ENCODE measurements around the gene NDUFV3. TPM values are rescaled to one million over a fixed set of nuclear protein-coding genes. Genes with fewer than 3 reads are reported as not detected.
"Not testable (repeated sequence)": the region's sequence is repeated elsewhere in the genome, so short reads cannot be mapped to it uniquely, and the experiment has no call there.

NDUFV3 gene
- total RNA-seq = 14.6 and 28.8 TPM in 2 replicates

DNA sequence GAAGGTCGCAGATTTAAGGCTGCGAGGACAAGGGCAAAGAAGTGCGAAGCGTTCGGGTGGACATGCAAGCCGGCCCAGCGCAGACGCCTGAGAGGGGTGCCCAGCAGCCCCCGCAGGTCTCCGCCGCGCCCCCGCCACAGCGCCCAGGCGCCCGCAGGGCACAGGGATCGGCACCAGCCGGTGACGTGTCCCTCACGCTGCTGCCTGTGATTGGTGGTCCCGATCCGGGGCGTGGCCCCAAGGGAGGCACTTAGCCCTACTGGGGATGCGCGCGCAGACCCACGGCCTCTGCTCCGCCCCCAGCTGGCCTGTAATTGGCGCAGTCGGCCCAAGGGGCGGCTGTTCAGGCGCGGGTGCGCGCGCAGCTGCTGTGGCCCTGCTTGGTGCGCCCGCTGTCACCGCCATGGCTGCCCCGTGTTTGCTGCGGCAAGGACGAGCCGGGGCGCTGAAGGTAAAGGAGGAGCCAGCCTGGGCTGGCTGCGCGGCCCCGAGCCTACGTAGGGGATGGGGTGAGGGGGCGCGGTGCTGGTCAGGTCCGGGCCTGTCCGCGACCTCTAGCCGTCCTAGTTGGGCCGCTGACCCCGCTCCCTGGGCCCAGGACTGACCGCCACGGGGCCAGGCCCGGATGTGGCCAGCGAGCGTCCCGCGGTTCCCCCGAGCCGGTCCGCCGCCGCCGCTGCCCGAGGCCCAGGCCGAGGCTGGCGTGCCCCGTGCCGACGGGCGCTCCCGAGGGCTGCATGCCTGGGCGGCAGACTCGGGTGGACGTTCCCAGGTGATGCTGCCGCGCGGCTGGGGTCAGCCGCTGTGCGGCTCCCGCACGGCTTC, at the start of gene NDUFV3:
Gene NDUFV3, plus strand, starts transcription at position 379 of the 825 bp plus-strand sequence. Its CDS starts 25 bp downstream, at position 404.
- peak; percentile 99 for DNase-seq (ENCODE audit: low read depth in 2 of 2)

DNA sequence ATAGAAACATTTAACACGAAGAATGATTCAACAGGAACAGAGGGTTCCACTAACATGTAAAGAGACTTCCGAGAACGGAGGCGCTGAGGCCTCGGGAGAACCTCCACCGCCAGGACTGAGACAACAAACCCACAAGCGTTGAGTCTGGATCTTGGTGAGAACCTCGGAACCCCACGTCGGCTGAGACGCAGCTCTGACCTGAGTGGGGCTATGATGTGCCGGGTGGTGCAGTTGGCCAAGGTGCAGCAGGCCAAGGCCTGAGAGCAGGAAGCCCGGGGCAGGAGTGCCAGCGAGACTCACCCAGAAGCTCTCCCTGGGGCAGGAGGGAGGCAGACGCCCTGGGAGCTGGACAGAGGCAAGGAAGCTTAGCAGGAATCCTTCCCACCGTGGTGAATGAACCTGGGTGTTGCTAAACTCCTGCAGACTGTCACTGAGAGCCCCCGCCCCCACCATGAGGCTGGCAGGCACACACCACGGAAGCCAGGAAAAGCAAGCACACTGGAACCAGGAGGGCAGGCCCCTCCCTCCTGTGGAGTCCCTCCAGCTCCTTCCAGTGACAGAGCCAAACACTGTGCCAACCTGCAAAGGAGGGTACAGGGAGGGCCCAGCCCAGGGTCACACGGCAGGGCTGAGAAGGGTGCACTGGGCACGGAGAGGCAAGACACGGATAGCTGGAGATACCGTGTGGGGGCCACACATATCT, 48.5 kb upstream of the NDUFV3 start:
- no peak for DNase-seq (ENCODE audit: low read depth in 2 of 2)

DNA sequence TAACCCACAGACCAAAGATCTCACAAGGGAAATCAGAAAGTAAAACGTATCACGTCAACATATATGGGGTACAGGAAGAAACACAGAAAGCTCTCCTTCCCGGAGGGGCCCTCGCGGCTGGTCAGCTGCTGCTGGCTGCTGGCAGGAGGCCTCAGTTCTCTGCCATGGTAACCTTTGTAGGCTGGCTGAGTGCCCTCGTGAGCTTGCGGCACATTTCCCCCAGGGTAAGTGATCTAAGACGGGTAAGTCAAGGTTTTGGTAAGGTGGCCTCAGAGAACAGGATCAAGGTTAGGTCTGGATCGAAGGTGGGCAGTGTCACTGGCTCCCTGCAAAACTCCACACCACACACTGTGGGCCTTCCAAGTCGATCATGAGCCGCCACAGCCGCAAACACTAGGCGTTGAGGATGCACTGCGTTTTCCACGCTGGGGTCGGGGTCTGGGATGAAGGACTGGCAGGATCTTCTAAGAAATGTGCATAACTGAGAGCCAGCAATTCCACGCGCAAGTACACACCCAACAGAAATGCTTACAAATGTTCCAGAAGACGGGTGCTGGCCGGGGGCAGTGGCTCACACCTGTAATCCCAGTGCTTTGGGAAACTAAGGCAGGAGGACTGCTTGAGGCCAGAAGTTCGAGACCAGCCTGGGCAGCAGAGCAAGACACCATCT, 47.7 kb upstream of the NDUFV3 start:
- DNase-seq (ENCODE audit: low read depth in 2 of 2) = peak; percentile 39 to 57

DNA sequence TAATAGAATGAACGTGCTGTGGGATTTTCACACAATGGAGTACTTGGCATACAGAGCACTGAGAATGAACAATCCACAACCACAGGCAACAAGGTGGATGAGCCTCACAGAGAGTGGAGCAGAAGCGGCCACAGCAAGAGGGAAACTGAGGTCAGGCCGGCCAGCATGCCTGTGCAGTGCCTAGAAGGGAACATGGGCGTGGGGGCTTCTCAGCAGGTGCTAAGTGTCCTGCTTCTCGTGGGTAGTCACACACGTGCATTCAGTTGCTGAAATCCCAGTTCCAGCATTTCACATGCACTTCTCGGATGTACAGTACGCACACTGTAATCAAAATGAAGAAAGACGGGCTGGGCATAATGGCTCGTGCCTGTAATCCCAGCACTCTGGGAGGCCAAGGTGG, 46.9 kb upstream of the NDUFV3 start:
- DNase-seq (ENCODE audit: low read depth in 2 of 2) = no peak

DNA sequence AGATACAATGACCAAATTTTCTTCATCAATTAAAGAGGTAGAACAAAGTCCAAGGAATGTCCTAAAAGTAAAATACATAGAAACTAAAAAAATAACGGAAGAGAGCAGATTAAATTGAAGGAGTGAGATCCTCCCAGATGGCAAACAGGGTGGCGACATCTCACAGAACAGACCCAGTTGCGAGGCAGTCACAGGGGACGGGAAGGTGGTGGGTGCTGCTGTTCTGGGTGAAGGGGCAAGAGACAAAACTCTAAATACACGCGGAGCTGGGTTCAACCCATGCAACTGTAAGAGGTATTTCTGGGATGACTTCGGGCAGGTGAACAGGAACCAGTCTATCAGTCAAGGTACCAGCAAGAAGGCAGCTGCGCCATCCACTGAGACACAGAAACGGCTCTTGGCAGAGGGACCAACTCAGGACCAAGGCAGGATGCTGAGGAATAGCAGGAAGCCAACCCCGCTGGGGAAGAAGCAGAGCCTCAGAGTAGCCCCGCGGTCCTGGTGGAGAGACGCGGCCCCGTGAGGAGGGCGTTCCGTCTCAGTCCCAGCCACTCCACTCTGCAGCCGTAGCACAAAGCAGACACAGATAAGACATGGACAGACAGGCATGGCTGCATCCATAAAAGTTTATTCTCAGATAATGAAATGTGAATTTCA, 45.9 kb upstream of the NDUFV3 start:
- no peak for DNase-seq (ENCODE audit: low read depth in 2 of 2)

DNA sequence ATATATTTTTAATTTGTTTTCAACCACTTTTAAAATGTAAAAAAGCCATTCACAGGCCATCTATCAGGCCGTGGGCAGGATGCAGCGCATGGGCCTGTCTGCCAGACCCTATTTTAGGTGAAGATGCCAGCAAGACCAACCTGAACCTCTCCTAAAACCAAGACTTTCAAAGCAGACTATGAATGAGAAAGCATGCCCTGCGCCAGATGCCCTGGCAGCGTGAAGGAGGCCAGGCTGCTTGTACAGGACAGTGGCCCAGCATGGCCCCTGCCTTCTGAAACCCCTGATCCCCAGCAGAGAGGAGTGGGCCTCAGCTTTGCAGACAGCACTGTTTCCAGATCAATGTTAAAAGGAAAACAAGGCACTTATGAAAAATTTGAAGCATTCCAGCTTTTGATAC, 45.4 kb upstream of the NDUFV3 start:
- DNase-seq (ENCODE audit: low read depth in 2 of 2) = no peak

DNA sequence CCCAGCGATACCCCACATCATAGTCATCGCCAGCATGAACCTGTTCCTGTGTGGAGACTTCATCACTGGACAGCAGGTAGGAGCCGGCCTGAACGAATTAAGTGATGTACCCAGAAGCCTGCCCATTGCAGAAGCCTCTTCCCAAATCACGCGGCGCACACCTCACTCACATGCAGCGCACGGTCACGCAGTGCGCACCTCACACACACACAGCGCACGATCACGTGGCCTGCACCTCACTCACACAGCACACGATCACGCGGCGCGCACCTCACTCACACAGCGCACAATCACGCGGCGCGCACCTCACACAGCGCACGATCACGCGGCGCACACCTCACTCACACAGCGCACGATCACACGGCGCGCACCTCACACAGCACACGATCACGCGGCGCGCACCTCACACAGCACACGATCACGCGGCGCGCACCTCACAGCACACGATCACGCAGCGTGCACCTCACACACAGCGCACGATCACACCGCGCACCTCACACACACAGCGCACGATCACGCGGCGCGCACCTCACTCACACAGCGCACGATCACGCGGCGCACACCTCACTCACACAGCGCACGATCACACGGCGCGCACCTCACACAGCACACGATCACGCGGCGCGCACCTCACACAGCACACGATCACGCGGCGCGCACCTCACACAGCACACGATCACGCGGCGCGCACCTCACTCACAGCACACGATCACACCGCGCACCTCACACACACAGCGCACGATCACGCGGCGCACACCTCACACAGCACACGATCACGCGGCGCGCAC, 44.8 kb upstream of the NDUFV3 start:
- not testable (repeated sequence) for DNase-seq (ENCODE audit: low read depth in 2 of 2)

DNA sequence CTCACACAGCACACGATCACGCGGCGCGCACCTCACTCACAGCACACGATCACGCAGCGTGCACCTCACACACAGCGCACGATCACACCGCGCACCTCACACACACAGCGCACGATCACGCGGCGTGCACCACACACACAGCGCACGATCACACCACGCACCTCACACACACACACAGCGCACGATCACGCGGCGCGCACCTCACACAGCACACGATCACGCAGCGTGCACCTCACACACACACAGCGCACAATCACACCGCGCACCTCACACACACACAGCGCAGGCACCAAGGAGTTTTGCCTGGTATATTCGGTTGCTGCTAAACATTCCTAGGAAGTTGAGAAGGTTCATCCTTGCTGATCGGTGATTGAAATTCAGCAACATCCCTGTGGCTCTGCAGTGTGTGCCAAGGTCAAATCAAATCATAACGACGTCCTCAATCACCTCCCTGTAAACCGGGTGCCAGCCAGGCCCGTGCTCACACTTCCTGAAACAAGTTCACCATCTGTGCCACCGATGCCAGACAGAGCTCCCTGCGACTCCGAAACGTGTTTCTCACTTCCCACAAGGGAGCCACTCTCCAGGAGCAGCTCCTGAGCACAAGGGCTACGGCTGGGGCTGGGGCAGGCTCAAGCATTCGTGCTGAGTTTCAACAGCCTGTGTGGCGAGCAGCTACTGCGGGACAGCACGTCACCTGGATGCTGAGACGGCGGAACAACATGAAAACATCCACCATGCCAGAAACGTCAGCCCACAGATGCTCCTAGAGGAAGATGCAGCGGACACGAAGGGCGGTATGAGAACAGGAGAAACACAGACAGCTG, 44.0 kb upstream of the NDUFV3 start:
- no peak for DNase-seq (ENCODE audit: low read depth in 2 of 2)

DNA sequence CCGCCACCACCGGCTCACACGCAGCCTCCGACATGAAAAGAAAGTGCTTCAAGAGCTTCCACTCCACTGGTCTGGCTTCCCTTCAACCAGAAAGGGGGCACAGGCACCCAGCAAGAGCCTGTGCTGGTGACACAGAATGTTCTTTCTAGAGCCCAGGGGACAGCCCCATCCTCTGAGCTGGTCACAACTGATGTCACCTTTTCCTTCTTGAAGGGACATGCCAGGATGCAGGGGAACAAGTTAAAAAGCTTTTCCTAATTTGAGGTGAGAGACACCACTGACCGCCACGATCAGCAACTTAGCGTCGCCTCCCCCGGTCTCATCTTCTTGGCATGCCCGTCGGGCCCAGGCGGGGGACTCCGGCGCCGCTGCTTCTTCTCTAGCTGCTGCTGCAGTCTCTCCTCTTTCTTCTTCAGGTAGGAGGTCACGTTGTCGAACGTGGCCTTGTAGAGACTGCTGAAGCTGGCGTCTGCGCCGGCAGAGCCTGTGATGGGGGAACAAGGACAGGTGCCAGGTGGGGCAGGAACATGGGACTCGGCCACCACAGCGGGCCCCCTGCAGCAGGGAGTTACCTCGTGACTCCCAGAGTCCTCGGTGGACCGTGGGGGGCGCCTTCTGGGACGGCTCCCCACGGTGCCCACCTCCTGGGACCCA, 43.2 kb upstream of the NDUFV3 start:
- DNase-seq (ENCODE audit: low read depth in 2 of 2) = no peak

DNA sequence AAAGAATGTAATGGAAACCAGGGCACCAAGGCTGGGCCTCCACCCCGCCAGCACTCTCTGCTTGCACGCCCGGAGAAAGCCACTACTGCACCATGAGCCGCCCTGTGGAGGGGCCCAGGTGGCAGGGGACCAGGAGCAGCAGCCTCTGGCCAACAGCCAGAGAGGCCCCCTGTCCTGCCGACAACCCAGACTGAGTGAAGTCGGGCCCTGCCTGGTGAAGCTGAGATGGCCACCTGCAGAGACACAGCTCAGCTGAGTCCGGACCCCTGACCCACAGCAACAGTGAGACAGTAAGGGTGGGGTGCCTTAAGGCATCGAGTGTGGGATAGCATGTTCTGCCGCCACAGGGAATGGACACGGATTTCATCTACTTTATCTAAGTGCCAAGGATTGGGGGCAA, 42.6 kb upstream of the NDUFV3 start:
- no peak for DNase-seq (ENCODE audit: low read depth in 2 of 2)

DNA sequence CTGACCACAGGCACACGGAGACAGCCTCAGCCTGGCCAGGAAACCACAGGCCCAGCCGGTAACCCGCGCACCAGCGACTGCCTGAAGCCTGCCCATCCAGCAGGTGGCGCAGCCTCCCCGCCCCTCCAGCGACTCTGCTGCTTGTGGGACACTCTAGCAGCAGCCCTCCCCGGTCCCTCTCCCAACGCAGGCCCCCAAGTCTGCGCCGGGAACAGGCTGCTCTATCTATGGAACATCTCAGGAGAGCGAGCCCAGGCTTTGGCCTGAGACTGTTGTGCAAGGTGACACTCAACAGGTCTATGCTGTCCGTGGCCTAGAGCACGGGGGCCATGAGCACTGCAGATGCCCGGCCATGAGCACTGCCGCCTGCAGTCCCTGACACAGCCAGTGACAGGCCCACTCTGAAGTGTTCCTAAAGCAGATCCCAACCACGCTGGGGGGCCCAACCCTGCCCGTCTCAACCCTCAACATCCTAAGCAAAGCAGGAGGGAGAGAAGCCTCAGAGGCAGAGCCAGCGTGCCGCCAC, 42.2 kb upstream of the NDUFV3 start:
- DNase-seq (ENCODE audit: low read depth in 2 of 2) = peak; percentile 25 to 43

DNA sequence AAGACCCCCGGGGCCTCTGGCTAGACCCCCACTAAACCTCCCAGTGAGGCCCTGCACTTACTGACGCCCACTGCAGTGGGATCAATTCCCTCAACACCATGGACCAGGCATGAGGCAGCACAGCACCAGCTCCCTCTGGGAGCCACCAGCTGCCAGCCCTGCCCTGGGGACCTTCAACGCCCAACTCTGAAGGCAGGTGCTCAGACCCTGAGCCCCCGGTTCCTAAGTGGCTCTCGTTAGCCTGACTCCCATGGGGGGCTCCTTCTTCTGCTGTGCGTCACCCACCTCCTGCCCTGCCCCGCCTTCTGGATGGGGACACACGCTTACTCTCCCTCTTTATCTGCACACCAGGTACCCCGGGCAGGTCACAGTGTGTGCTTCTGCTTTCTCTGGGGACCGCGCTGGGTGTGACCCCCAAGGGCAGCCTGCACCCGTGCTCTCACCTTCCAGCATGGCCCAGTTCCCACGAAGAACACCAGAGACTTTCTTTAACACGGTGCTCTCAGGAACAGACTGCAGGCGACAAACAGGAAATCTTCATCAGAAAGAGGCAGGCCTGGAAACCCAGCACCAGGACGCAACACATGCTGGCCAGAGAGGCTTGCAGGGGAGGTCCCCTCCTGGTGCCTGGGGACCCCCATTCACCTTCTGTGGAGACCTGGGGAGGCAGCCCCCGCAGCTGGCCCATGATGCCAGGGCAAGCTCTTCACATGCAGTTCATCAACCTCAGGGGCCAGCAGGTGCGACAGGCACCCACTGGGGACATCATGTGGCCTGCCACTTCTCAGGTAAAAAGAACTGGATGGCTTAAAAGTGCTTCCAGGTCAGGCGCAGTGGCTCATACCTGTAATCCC, 41.1 kb upstream of the NDUFV3 start:
- no peak for DNase-seq (ENCODE audit: low read depth in 2 of 2)

DNA sequence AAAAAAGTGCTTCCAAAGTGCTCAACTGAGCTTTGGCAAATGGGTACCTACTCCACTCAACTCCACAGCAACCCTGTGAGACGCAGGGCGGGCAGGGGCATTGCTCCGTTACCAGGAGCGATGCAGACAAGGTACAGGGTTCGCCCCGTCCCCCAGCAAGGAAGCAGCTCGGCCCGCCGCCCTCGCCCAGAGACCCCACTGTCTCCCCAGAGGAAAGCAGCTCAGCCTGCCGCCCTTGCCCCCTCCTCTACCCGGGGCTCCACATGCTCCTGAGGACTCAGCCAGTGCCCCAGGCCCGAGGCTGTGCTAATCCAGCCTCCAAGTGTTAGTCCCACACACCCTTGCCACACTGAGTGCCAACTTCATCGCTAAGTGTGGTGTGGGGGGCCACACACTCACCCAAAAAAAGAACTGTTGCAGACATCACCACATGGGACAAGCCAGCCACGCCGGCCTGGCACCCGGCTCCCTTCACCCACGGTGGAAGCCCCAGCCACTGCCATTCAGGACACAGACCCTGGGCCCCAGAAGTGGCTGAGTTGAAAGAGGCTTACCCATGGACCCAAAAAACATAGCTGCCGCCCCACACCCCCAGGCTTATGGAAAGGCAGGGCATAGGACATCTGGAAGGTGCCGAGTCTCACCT, 40.1 kb upstream of the NDUFV3 start:
- no peak for DNase-seq (ENCODE audit: low read depth in 2 of 2)

DNA sequence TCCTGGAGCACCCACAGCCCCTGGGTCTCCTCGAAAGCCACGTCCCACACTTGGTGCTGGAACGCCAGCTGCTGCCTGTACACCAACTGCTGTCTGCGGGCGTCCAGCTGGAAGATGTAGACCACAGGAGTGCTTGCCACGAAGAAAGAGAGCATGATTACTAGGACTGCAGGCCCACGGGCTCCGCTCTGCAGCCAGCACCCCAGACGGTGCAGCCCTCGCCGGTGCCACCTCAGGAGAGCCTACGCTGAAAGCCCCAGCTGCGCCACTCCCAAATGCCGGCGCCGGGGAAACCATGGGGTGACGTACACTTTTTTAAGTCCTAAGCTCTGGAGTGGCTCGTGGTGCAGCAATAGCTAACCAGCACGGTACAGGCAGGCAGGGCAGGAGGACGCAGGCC, 39.5 kb upstream of the NDUFV3 start:
- no peak for DNase-seq (ENCODE audit: low read depth in 2 of 2)

DNA sequence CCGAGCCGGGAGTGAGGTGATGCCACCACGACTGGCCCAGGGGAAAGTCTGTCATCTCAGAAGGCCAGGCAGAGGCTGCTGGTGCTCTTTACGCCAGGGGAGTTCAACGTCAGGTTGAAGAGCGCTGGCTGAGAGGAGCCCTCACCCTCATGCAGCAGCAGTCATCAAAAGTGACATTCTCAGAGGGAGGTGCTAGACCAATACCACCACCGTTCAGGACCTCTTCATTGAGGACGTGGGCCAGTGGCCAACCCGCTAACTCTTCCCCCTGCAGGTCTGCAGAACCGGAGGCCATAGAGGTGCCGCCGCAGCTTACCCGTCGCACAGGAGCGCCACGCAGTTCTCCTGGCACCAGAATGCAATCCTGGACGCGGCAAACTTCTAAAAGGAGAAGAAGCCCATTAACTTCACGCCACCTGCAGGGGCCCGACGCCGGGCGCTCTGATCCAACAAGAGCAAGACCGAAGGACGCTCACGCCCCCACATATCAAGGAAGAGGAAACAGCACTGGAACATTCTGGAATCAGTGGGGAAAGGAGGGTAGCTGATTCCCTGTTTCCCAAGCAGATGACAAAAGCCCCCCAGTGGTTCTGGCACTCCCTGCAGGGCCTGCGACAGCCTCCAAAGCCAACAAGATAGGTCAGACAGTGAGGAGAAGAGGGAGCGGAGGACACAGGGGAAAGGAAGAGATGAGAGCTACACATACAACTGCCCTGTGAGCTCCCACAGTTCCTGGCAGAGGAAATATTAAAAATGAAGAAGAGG, 38.7 kb upstream of the NDUFV3 start:
- DNase-seq (ENCODE audit: low read depth in 2 of 2) = no peak

DNA sequence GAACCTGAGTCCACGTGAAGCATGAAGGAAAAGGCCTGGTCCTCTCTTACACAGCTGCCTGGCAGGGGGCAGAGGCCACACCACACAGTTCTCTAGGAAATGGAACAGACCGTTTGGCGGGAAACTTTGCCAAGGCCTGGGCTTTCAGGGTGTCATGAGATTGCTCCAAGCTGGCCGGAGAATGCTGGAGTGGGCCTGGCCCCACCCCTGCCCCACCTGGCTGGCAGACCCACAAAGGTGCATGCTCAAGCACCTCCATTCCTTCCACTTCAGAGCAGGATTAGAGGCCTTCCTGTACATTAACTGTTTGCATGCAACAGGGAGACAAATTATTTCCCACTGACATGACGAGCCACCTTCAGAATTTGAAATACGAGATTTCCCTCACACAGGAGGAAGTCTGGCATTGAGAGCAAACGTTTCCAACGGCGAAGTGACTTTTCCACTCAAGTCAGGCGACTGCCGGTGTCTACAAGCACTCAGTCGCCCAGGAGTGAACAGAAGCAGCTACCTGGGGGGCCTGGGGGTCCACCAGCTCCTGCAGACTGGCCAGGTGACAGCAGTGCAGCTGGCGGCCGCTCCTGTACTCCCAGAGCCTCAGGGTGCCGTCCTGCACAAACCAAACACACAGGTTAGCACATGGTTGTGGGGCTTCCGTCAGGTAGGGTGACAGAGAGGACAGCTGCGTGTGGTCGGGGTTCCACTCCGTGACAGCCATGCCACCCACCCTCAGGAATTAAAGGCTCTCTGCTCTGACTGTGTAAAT, 37.8 kb upstream of the NDUFV3 start:
- no peak for DNase-seq (ENCODE audit: low read depth in 2 of 2)
